Esophagus squamous epithelium (tissue), 4 donors: ENCODE data around the gene HEY2.

Experiments
- CTCF ChIP-seq, 6 experiments: fragments of 450-650 bp in 4 of 6; fragments of 200-600 bp in 2 of 6; sonication (generic) in 2 of 6; IDR thresholded peaks; one replicate each; pipeline ENCODE4 v1.5.1; 2016 to 2019; ENCODE audit warnings: antibody characterized with exemption in 6 of 6, mild to moderate bottlenecking in 4 of 6, moderate library complexity in 4 of 6
- POLR2A ChIP-seq, 4 donors: fragments of 450-650 bp; IDR thresholded peaks; one replicate each; pipeline ENCODE4 v1.6.1; 2017; ENCODE audit warnings: antibody characterized with exemption in 4 of 4, mild to moderate bottlenecking in 4 of 4, moderate library complexity in 3 of 4

- TF ChIP-seq CTCF (IDR thresholded peaks at IDR 0.05), result no peak
- TF ChIP-seq POLR2A (IDR thresholded peaks at IDR 0.05), result no peak
Observed at GRCh38 chr6:125765944-125766343, 16.5 kb downstream of the HEY2 start.
